ENCODE data around the gene EHBP1. TPM values are rescaled to one million over a fixed set of nuclear protein-coding genes. Genes with fewer than 3 reads are reported as not detected.

The EHBP1 gene
- total RNA-seq, 1 donor from 2014 or later = 63.4 TPM

DNA sequence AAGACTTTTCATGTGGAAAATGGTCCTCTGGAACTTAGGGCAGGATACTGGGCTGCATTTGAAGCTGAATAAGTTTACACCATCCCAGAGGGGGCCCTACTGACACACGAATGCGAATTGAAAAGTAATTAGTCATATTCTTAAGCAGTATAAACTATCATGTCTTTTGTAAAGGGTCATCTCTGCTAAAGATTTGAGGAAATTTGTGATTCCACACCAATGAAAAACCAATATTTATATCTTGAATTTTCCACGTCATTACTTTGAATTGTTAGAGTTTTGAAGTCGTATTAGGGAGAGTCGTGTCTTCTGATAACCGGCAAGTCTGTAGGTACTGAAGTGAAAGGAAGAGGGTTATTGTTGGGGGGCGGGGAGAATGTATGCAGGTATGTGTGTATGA is 341.0 kb downstream of the EHBP1 start:
- no peak overlapping the region for H3K27ac Mint-ChIP-seq (ENCODE audit: unreplicated experiment)
- H3K36me3 Mint-ChIP-seq (ENCODE audit: unreplicated experiment) = peaks cover 7% of the 10 kb centered on the region
- H3K27me3 Mint-ChIP-seq (ENCODE audit: unreplicated experiment) = peaks cover 38% of the 10 kb centered on the region
- H3K4me3 Mint-ChIP-seq (ENCODE audit: unreplicated experiment) = peak overlapping the region; percentile 70
- peaks cover 20% of the 10 kb centered on the region for H3K9me3 Mint-ChIP-seq (ENCODE audit: unreplicated experiment)
- H3K4me1 Mint-ChIP-seq (ENCODE audit: low read depth, unreplicated experiment) = peaks cover 13% of the 10 kb centered on the region
- no peak for DNase-seq
- TF ChIP-seq, protein P1, sequence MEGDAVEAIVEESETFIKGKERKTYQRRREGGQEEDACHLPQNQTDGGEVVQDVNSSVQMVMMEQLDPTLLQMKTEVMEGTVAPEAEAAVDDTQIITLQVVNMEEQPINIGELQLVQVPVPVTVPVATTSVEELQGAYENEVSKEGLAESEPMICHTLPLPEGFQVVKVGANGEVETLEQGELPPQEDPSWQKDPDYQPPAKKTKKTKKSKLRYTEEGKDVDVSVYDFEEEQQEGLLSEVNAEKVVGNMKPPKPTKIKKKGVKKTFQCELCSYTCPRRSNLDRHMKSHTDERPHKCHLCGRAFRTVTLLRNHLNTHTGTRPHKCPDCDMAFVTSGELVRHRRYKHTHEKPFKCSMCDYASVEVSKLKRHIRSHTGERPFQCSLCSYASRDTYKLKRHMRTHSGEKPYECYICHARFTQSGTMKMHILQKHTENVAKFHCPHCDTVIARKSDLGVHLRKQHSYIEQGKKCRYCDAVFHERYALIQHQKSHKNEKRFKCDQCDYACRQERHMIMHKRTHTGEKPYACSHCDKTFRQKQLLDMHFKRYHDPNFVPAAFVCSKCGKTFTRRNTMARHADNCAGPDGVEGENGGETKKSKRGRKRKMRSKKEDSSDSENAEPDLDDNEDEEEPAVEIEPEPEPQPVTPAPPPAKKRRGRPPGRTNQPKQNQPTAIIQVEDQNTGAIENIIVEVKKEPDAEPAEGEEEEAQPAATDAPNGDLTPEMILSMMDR (IDR thresholded peaks at IDR 0.05; ENCODE audit: partially characterized antibody, unreplicated experiment) = no peak

DNA sequence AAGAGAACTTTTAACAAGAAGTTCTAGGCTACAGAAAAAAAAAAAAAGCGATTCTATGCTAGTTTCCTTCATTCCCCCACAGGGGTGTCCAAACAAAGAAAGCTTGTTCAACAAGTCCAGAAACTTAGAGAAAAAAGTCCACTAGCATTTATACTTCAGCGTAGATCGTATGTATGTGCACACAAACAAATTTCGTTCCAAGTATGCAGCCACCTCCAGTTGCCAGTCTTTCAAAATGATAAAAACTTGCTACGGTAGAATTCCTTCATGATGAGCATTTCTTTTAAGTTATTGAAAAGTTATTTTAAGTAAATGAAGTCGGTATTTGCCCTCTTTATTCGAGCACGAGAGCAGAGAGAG is 341.4 kb downstream of the EHBP1 start:
- H3K36me3 Mint-ChIP-seq (ENCODE audit: unreplicated experiment) = peaks cover 7% of the 10 kb centered on the region
- TF ChIP-seq, protein P1 (IDR thresholded peaks at IDR 0.05; ENCODE audit: partially characterized antibody, unreplicated experiment) = no peak
- DNase-seq = no peak
- no peak overlapping the region for H3K27ac Mint-ChIP-seq (ENCODE audit: unreplicated experiment)
- peaks cover 38% of the 10 kb centered on the region for H3K27me3 Mint-ChIP-seq (ENCODE audit: unreplicated experiment)
- H3K4me1 Mint-ChIP-seq (ENCODE audit: low read depth, unreplicated experiment) = peaks cover 13% of the 10 kb centered on the region
- H3K4me3 Mint-ChIP-seq (ENCODE audit: unreplicated experiment) = peak overlapping the region; percentile 70
- peaks cover 20% of the 10 kb centered on the region for H3K9me3 Mint-ChIP-seq (ENCODE audit: unreplicated experiment)

DNA sequence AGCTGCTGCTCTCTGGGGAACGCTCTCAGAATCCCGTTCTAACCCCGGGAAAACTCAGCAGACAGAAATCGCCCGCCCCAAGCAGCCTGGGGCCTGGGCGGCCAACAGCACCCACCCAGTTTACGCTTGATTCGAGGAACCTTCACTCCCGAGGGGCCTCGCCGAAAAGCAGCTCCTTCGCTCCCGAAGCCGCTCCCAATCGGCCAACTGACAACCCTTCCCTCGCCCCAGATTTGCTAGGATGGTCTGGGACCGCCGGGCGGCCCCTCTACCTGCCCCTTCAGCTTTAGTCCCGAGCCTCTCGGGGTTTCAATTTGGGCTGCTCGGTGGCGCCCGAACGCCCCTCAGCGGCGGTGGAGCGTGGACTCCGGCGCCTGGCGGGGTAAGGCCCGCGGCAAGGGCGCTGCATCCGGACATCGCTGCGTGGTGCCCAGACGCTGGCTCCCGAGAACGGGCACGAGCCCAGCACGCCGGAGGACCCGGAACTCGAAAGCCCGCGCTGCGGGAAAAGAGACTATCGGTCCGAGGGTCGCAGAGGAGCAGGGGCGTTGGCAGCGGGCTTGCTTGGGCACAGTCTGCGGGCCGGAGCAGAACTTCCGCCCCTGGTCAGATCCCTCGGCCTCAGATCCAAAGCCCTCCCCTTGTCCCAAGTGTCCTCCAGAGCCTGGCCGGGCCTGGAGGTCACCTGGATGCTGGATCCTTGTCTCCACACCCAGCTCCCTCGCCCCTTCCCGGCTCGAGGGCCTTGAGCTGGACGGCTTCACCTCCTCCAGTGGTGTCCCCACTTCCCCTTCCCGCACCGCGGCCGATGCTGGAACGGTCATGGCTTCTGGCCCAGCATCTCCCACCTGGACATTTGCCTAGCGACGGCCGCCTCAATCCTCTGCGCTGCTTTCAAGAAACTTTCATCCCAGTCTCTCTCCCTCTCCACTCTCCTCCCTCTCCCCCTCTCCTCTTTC is 342.1 kb downstream of the EHBP1 start:
- Mint-ChIP-seq H3K27me3 (ENCODE audit: unreplicated experiment) (peaks cover 44% of the 10 kb centered on the region), H3K4me1 (ENCODE audit: low read depth, unreplicated experiment) (peaks cover 13% of the 10 kb centered on the region), H3K9me3 (ENCODE audit: unreplicated experiment) (peaks cover 24% of the 10 kb centered on the region), H3K4me3 (ENCODE audit: unreplicated experiment) (peak overlapping the region; percentile 70), H3K27ac (ENCODE audit: unreplicated experiment) (no peak overlapping the region), H3K36me3 (ENCODE audit: unreplicated experiment) (peaks cover 7% of the 10 kb centered on the region)
- TF ChIP-seq, protein P1 (IDR thresholded peaks at IDR 0.05; ENCODE audit: partially characterized antibody, unreplicated experiment) = no peak
- peak; percentile 44 for DNase-seq

DNA sequence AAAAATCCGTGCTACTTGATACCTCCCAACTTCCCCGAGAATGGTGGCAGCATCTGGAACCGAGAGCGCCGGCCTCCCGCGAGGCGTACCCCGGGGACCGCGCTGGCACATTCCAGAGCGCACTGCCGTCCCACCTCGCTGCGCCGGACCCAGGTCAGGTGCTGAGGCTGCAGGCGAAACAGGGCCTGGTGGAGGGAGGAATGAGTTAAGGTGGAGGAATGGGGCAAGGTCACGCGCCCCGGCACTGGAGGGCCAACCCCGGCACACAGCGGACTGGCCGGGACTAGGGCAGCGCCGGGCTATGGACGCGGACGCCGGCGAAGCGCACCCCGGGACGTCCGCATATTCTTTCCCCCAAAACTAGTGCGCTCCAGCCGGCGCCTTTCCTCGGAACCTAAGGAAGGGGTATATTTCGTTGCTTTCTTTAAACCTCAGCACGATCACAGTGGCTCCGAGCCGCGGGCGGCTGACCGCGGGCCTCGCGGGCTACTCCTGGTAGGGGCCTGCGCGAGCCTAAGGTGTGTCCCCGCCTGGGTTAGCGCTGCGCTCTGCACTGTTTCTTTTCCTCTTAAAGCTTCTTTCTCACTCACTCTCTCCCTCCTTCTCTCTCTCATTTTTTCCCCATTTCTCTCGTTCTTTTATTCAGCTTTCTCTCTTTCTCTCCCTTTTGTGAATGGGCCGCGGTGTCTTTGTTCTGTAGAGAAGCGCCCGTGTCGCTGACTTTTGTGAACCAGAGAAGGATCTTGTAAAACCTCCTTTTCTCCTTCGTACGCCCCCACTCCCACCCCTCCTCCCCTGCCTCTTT is 343.1 kb downstream of the EHBP1 start:
- Mint-ChIP-seq H3K4me3 (ENCODE audit: unreplicated experiment) (peak overlapping the region; percentile 56), H3K4me1 (ENCODE audit: low read depth, unreplicated experiment) (peaks cover 12% of the 10 kb centered on the region), H3K27ac (ENCODE audit: unreplicated experiment) (peak overlapping the region; percentile 4), H3K9me3 (ENCODE audit: unreplicated experiment) (peaks cover 23% of the 10 kb centered on the region), H3K27me3 (ENCODE audit: unreplicated experiment) (peaks cover 45% of the 10 kb centered on the region), H3K36me3 (ENCODE audit: unreplicated experiment) (peaks cover 7% of the 10 kb centered on the region)
- TF ChIP-seq, protein P1 (IDR thresholded peaks at IDR 0.05; ENCODE audit: partially characterized antibody, unreplicated experiment) = no peak
- peak; percentile 34 for DNase-seq

All from glutamatergic neuron (in vitro differentiated cells).